Activated CD4-positive, alpha-beta T cell treated with anti-CD3 and anti-CD28 coated beads for 24 hours (primary cell): ENCODE measurements around the gene VCPKMT.

ENCODE experiments used
- DNase-seq, 2 donors: peaks; one replicate each; pipeline ENCODE4 v3.0.0-alpha.2; 2020; ENCODE audit warnings: low read depth in 2 of 2

Gene VCPKMT

GRCh38 chr14:50067723-50068495, 48.5 kb downstream of the VCPKMT start:
- no peak for DNase-seq

DNA sequence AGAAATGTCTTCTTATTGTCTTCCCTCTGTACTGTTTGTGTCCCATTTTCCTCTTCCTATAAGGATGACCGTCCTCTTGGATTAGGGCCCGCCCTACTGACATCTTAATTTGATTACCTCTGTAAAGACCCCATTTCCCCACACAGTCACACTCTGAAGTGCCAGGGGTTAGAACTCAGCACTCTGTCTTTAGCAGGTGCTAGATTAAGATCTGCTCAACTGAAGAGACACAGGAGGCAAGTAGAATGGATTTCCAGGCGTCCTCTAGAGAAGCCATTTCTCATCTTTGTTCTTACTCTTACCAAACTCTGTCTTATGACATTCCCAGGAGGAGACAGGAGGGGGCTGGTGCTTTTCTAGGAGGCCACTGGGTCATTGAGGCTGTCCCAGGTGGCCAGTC, 50.8 kb downstream of the VCPKMT start:
- DNase-seq = no peak

DNA sequence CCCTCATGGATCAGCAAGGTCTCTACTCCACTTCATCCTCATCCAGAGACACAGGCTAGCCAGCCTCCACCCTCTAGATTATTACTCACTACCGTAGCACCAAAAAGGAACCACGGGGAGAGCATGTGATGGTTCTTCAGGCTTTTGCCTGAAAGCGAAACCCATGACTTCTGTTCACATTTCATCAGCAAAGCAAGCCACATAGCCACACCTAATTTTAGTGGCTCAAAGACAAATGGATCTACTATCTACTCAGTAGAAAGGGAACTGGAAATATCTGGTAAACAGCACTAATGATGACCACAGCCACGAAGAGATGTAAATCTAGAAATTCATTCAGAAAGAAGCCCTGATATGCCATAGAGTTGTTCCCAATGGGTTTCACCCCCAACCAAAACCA, 51.4 kb downstream of the VCPKMT start:
- DNase-seq = peak in 1 of 2 donors; percentile 59

DNA sequence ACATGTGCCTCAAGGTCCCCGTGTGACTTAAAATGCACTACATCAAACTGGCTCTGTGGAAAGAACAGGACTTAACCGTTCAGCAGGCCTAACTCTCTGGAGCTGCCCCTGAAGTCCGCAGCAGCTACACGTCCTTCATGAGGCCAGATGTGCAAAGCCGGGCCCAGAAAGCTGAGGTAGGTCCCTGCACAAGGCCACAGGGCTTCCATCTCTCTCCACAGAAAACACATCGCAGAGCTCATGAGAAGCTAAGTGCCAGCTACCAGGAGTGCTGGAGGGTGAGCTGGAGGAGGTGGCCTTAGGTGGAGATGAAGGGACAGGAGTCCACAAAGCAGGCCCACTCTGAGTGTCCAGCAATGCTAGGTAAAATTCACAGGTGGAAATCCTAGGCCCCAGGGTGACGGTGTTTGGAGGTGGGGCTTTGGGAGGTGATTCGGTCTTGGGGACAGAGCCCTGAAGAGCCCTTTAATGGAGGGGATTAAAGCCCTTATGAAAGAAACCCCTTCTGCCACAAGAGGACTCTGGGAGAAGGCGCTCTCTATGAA, 52.4 kb downstream of the VCPKMT start:
- DNase-seq = no peak

DNA sequence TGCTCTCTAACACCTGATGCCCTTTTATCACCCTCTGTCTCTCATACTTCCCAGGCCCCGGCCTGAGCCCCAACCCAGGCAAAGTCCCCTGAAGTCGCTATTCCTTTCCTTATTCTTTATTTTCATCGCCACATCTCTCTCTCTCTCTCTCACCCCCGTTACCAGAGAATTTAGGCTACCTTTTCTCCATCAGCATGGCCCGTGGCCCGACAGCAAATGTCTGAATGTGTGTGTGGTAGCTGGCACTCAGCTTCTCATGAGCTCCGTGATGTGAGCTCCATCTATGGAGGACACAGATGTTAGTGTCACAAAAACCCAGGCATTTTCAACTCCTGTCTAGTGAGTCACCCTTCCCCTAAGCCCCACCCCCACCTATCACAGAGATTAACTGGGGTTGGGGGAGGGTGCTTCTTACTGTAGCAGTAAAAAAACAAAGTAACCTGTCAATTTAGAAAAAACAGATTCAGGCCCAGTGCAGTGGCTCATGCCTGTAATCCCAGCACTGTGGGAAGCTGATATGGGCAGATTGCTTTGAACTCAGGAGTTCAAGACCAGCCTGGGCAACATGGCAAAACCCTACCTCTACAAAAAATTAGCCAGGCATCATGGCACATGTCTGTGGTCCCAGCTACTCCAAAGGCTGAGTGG, 53.8 kb downstream of the VCPKMT start:
- peak in 1 of 2 donors; percentile 76 for DNase-seq

GRCh38 chr14:50061664-50062437, 54.5 kb downstream of the VCPKMT start:
- no peak for DNase-seq

GRCh38 chr14:50060871-50061663, 55.3 kb downstream of the VCPKMT start:
- no peak for DNase-seq

DNA sequence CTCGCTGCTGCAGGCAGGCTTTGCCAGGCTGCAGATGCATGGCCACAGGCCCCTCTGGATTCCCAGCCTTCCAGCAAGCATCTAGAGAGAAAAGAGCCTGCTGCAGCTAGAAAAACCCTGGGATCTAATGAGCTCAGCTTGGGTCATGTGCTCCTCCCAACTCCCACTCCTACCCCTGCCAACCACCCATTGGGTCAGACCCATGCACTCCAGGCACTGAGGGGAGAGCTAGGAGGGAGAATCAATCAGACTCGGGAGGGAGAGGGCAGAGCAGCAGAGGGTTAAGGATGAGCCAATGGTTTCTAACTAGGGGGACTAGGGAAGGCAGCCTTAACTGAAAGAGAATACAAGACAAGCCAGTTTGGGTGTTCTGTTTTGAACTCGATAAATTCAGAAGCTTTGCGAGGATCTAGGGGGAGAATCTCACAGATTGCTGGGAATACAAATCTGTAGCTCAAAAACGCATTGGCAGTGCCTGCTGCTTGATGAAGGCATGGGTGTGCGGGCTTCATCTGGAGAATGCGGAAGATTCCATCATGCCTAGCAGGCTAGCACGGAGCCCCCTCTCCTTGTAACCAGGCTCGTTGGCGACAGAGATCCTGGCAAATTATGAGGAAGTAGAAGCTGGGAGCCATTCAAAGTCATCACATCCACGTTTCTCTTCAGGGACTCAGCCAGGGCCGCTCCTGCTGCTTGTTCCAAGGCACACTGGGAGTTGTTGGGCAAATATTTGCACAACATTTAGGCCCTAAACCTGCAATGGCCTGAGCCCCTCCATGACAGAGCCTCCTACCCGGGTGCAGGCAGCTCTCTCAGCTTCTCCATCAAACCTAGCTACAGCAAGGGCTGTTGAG, 56.4 kb downstream of the VCPKMT start:
- DNase-seq = no peak
